Uterus (tissue), 4 donors: Measurements from ENCODE around the gene TRPM4. TPM values are rescaled to one million over a fixed set of nuclear protein-coding genes. Genes with fewer than 3 reads are reported as not detected.

Source experiments
- DNase-seq, 2 donors: peaks; one replicate each; pipeline ENCODE4 v3.0.0-alpha.2; 2019 to 2020
- H3K27ac ChIP-seq, 2 donors: fragments of 200-600 bp; sonication (generic); 1 replicate in 1 of 2; 2 replicates in 1 of 2; pipeline ENCODE4 v1.5.1; 2016 to 2018
- H3K27me3 ChIP-seq, 2 donors: fragments of 200-600 bp; sonication (generic); one replicate each; pipeline ENCODE4 v1.5.1; 2018 to 2019; ENCODE audit warnings: control low read depth in 1 of 2
- H3K36me3 ChIP-seq, 2 donors: fragments of 200-600 bp; sonication (generic); one replicate each; pipeline ENCODE4 v1.5.1; 2019; ENCODE audit warnings: control low read depth in 1 of 2
- H3K4me1 ChIP-seq, 2 donors: fragments of 200-600 bp; sonication (generic); one replicate each; pipeline ENCODE4 v1.5.1; 2018 to 2019; ENCODE audit warnings: control low read depth in 1 of 2
- H3K4me3 ChIP-seq, 2 donors: fragments of 200-600 bp; sonication (generic); 1 replicate in 1 of 2; 2 replicates in 1 of 2; pipeline ENCODE4 v1.5.1; 2018 to 2019; ENCODE audit warnings: mild to moderate bottlenecking in 1 of 2
- H3K9me3 ChIP-seq, 2 donors: fragments of 200-600 bp; sonication (generic); one replicate each; pipeline ENCODE4 v1.5.1; 2019; ENCODE audit warnings: control low read depth in 1 of 2
- POLR2A ChIP-seq, 2 donors: fragments of 450-650 bp; IDR thresholded peaks; one replicate each; pipeline ENCODE4 v1.6.1; 2016; ENCODE audit warnings: antibody characterized with exemption in 2 of 2, mild to moderate bottlenecking in 1 of 2, moderate library complexity in 1 of 2
- intact Hi-C: fragments of 100-400 bp; cut with DNase I; formaldehyde crosslinking; loops from one replicate; pipeline ENCODE4 v1.15.1; 2023; ENCODE audit warnings: low total_unique reads
- total RNA-seq, 4 donors: library from RNA; depleted of rRNA in 3 of 4; stranded (reverse); fragments of >200 nt in 3 of 4; gene quantifications; one replicate each; pipeline versions ENCODE4 v1.1.0 to v1.2.4, GENCODE V29; 2014 to 2023
- TF ChIP-seq, protein P1 (sequence below), 4 experiments: fragments of 200-600 bp in 2 of 4; fragments of 450-650 bp in 2 of 4; sonication (generic) in 2 of 4; IDR thresholded peaks; one replicate each; pipeline ENCODE4 v1.5.1; 2016 to 2019; ENCODE audit warnings: antibody characterized with exemption in 4 of 4, mild to moderate bottlenecking in 2 of 4, moderate library complexity in 1 of 4
- donor health status: DM: yes; HTN: yes; CAD: no.

Gene TRPM4
- total RNA-seq, 4 donors from 2014 or later: 9.7 to 28.7 (median 15.4) TPM

GRCh38 chr19:49155005-49155819 lies 2.4 kb upstream of the TRPM4 start, which contains the start of gene HRC:
Gene HRC (minus strand): TSS chr19:49155396. CDS start chr19:49155237, 159 bp downstream.
- Histone ChIP-seq H3K9me3 (no peaks in the 10 kb centered on the region), H3K36me3 (no peaks in the 10 kb centered on the region), H3K4me1 (no peaks in the 10 kb centered on the region), H3K27ac (peak within 1 kb of the TSS; percentile 57 to 59), H3K27me3 (no peaks in the 10 kb centered on the region), H3K4me3 (no peak within 1 kb of the TSS)
- peak in 1 of 2 donors; percentile 21 for TF ChIP-seq POLR2A (IDR thresholded peaks at IDR 0.05)
- TF ChIP-seq, protein P1, sequence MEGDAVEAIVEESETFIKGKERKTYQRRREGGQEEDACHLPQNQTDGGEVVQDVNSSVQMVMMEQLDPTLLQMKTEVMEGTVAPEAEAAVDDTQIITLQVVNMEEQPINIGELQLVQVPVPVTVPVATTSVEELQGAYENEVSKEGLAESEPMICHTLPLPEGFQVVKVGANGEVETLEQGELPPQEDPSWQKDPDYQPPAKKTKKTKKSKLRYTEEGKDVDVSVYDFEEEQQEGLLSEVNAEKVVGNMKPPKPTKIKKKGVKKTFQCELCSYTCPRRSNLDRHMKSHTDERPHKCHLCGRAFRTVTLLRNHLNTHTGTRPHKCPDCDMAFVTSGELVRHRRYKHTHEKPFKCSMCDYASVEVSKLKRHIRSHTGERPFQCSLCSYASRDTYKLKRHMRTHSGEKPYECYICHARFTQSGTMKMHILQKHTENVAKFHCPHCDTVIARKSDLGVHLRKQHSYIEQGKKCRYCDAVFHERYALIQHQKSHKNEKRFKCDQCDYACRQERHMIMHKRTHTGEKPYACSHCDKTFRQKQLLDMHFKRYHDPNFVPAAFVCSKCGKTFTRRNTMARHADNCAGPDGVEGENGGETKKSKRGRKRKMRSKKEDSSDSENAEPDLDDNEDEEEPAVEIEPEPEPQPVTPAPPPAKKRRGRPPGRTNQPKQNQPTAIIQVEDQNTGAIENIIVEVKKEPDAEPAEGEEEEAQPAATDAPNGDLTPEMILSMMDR (IDR thresholded peaks at IDR 0.05): no peak
- DNase-seq: no peak
- intact Hi-C loops: no loop called here

DNA sequence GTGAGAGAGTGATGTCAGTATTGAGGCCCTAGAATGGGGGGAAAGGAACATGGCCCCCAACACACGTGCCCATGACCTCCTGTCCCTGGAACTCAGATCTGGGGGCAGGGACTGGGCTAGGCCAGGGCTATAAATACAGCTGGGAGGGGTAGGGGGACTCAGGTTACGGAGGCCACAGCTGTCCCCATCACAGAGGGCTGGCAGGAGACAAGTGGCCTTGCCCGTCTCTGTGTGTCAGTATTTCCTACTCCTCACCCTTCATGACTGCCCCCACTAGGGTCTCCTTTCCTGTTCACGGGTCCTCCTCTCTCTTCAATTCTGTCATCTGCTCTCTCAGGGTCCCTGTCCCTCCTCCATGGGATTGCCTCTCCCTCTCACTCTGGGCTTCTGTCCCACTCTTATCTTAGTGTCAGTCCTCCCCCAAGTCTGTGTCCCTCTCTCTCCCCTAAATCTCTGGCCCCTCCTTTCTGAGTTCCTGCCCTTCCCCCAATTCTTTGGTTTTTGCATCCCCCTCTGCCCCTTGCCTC lies 1.7 kb upstream of the TRPM4 start:
- no peak for DNase-seq
- Histone ChIP-seq H3K9me3 (no peaks in the 10 kb centered on the region), H3K4me3 (no peak overlapping the region), H3K27me3 (no peaks in the 10 kb centered on the region), H3K36me3 (no peaks in the 10 kb centered on the region), H3K27ac (peak overlapping the region; percentile 57 to 59), H3K4me1 (no peaks in the 10 kb centered on the region)
- intact Hi-C loops: no loop called here
- TF ChIP-seq, protein P1 (IDR thresholded peaks at IDR 0.05): no peak
- TF ChIP-seq POLR2A (IDR thresholded peaks at IDR 0.05): no peak

DNA sequence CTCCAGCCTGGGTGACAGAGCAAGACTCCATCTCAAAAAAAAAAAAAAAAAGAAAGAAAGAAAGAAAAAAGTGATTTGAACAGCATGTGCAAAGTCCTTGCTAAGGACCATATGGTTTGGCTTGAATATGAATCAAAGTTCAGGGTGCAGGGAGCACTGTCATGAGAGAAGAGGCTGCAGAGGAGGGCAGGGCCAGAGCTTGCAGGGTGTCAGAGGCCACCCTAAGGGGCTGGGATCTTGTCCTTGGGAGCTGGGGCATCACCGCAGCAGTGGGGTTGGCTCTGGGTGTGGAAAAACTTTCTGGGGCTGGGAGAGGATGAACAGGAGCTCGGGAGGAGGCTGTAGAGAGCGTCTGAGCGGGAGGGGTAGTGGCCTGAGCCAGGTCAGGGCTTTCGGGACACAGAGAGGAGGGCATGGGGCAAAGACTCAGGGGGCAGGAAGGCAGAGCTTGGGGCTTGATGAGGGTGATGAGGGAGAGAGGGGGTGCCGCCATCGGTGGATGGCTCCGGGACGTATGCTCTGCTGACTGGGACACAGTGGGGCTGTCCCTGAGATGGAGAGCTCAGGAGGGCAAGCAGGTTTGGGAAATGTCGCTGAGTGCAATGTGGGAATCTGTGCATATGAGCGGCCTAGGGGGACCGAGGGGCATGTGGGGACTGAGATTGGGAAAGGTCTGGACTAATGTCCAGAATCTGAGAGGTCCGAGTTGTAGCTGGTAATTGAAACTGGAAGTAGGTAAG lies 3.0 kb downstream of the TRPM4 start:
- Histone ChIP-seq H3K27me3 (no peaks in the 10 kb centered on the region), H3K9me3 (no peaks in the 10 kb centered on the region), H3K4me3 (no peak overlapping the region), H3K36me3 (no peaks in the 10 kb centered on the region), H3K27ac (no peak overlapping the region), H3K4me1 (no peaks in the 10 kb centered on the region)
- DNase-seq: no peak
- TF ChIP-seq, protein P1 (IDR thresholded peaks at IDR 0.05): no peak
- TF ChIP-seq POLR2A (IDR thresholded peaks at IDR 0.05): no peak
- intact Hi-C loops: no loop called here

GRCh38 chr19:49161987-49162386 lies 4.4 kb downstream of the TRPM4 start:
- Histone ChIP-seq H3K4me3 (no peak overlapping the region), H3K27me3 (no peaks in the 10 kb centered on the region), H3K27ac (no peak overlapping the region), H3K36me3 (no peaks in the 10 kb centered on the region), H3K9me3 (no peaks in the 10 kb centered on the region), H3K4me1 (no peaks in the 10 kb centered on the region)
- no peak for DNase-seq
- TF ChIP-seq POLR2A (IDR thresholded peaks at IDR 0.05): no peak
- TF ChIP-seq, protein P1 (IDR thresholded peaks at IDR 0.05): no peak
- intact Hi-C loops: no loop called here
